Activated T-cell treated with anti-CD3 and anti-CD28 coated beads for 4 hours (primary cell): Measurements from ENCODE around the gene ACOT13.
"Not testable (repeated sequence)": the region's sequence is repeated elsewhere in the genome, so short reads cannot be mapped to it uniquely, and the experiment has no call there.

Source experiments
- DNase-seq: peaks from one replicate; pipeline ENCODE4 v3.0.0-alpha.2; 2020

Gene ACOT13

DNA sequence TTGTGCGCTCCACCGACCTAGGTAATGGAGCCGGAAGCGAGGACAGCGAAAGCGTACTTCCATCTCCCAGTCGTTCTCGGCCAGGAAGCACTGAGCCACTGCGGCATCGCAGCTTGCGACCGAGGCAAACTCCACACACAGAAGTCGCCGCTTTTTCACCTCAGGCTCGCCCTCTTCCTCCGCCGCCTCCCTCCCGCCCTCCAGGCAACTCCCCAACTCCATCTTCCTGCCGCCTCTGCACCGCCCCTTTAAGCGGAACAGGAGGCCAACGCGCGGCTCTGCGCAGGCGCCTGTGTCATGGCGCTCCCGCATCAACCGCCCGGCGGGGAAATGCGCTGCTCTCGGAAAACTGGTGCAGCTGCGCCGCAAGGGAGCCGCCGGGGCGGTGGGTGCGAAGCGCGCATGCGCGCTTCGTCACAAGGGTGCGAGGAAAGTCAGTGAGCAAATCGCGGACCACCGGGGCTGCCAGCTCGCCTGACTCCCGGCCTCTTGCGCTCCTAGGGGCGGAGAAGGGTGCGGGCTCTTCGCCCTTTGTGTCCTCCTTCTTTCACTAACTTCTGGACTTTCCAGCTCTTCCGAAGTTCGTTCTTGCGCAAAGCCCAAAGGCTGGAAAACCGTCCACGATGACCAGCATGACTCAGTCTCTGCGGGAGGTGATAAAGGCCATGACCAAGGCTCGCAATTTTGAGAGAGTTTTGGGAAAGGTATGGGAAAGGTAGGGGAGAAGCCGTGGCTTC, at the start of gene ACOT13, which contains the start of gene TDP2:
Gene ACOT13 (plus strand): TSS at position 437 of the 737 bp plus-strand sequence. CDS start 187 bp downstream, at position 624.
Gene TDP2 (minus strand): TSS at position 259 of the 737 bp plus-strand sequence. CDS start 37 bp downstream, at position 222.
- DNase-seq: peak; percentile 93

DNA sequence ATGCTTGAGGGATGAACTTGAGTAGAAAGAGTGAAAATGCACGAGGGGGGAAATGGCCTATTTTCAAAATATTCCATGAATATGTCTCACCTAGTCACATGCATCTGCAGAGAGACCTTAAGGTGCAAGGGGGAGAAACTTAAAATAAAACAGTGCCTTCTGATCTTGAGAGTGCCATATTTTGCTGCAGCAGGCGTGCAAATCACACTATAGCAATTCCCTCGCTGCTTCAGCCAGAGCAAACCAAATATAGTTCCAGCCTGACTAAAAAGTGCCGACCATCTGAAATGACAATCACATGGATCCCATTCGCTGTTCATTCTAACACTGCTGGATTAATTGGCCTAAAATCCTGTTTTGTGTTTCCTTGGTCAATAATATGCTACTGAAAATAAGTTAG, 47.2 kb upstream of the ACOT13 start:
- no peak for DNase-seq

DNA sequence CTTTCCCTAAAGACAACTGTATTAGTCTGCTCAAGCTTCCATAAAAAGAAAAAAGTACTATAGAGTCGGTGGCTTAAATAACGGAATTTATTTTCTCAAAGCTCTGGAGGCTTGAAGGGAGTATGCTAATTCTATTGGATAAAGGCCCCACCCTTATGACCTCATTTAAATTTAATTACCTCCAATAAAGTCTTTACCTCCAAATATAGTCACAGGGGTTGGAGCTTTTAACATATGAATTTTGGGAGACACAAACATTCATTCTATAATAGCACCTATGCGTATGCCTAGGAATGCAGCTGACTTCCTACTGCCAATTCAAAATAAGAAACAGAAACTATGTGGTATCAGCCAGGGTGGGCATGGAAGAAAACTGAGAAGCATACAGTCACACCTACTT, 46.2 kb upstream of the ACOT13 start:
- DNase-seq: no peak

DNA sequence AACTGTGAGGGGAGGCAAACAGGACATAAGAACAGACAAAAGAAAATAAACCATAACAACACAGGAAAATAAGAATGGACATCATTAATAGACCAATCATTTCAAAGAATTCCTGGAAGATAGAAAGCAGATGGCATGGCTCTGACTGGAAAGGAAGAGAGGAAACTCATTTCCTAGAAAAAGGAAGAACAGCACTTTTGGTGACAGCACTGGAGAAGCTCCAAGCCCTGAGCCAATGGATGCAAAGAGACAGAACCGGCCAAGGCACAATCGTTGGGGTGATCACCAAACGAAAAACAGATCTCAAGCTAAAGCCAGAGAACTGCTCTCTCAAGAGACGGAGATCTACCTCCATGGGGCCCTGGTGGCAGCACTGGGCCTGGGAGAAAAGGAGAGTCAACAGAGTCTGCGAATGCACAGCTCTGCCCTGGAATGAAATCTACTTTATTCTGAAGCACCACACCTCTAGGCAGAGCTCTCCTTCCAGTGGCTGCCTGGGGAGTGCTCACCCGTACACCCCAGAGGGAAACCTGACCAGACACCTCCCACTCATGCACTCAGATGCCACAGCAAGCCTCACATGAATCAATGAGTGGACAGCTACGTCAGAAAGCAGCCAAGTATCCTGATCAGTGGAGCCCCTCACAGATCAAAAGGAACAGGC, 45.1 kb upstream of the ACOT13 start:
- DNase-seq: no peak

DNA sequence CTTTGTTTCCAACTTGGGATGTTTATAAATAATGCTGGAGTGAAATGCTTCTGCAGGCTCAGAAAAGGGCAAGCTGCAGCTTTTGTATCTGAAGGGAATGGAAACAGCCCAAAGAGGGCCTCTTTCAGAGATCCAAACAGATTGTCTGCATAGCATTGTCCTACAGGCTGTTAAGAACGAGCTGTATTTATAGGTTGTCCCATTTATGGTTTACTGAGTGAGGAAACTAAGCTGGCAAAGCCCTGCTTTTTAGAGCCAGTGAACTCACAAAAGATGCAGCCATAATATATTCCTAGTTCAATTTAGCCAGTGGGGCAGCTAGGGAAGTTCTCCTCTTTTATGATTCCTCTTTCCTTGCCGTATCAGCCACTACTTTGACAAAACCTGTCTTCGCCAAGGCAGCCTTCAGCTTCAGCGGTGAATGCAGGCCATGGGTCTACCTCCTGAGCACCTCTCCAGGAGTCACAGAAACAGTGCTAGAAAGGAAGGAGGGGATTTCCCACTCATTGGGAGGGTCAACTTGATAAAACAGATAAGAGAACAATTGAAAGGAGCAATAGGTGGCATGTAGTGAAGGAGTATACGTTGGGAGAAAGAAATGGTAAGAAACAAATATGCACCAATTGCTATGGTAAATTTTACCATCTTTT, 35.9 kb upstream of the ACOT13 start:
- DNase-seq: no peak

DNA sequence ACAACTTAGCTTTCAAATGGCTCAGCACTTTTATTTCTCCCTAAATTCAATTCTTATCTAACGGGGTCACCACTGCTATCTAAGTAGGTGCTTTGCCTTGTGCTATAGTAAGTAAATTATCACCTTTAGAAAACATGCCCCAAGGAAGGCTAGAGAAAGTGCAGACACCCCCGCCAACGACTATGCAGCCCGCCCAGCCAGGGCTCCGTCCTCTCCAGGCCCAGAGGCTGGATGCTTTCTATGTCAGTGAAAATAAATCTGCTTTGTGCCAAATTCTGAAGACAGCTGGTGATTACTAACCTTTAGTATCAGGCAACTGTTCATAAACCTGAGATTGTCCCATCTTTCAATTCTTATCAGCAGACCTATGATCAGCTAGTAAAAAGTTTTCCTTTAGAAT, 35.2 kb upstream of the ACOT13 start:
- DNase-seq: no peak

DNA sequence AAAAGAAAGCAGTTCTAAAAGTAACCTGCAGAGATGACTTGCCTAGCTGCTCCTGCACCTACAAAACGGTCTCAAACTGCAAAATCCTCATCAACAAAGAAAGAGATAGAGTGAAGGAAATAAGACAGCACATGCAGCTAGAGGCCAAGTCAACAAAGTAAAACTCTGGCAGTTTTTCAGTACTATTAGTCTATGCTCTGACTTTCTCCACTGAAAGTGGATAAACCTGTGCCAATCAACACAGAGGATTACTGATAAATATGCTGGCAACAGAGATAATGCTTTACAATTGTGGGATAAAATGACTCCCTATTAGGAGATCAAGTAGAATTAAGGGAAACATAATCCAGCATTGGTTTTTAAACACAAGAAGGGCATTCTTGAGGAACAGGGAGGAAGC, 34.3 kb upstream of the ACOT13 start:
- no peak for DNase-seq

DNA sequence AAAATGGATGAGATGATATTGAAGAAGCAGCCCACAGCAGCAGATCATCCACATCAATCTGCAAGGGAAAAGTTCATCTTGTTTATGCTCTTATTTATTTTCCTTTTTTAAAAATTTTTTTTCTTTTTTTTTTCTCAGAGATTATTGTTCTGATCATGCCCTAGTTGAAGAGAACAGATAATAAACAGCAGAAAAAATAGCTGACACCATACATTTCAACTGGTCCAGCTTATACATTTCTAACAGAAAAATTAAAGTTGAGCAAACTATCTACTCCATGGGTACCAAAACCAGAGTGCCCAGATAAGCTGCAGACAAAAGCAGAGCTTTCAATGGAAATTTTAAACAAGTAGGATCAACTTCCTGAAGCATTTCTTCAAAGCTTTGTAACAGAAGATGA, 30.2 kb upstream of the ACOT13 start:
- no peak for DNase-seq

DNA sequence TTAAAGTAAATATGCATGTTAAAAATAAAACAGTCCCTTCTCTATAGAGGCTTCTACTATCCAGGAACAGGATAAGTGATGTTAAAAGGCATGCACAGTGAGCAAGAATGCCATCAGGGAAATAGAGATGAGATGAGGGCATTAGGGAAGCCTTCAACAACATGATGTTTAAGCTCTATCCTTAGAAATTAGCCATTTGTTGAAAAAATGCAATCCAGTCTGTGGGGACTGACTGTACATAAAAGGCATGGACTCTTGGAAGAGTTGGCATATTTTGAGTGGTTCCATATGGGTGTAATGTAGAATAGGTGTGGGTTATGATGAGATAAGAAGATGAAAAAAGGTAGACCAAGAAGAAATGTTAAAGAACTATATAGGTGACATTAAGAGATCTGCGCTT, 26.7 kb upstream of the ACOT13 start:
- no peak for DNase-seq

DNA sequence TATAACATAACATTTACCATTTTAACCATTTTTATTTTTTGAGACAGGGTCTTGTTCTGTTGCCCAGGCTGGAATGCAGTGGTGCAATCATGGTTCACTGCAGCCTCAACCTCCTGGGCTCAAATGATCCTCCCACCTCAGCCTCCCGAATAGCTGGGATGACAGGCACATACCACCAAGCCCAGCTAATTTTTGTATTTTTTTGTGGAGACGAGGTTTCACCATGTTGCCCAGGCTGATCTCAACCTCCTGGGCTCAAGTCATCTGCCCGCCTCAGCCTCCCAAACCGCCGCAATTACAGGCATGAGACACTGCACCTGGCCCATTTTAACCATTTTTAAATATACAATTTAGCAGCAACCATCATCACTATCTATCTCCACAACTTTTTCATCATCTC, 26.2 kb upstream of the ACOT13 start:
- DNase-seq: not testable (repeated sequence)

DNA sequence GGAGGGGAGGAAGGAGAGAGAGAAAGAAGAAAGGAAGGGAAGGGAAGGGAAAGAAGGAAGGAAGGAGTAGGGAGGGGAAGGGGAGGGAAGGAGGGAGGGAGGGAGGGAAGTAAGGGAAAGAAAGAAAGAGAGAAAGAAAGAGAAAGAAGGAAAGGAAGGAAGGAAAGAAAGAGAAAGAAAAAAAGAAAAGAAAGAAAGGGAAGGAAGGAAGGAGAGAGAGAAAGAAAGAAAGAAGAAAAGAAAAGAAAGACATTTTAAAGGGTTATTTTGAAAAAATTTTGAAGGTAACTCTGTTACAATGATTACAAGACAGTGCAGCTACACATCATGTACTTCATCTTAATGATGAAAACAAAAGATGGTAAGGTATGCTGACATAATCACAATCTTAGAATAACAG, 24.8 kb upstream of the ACOT13 start:
- DNase-seq: no peak

DNA sequence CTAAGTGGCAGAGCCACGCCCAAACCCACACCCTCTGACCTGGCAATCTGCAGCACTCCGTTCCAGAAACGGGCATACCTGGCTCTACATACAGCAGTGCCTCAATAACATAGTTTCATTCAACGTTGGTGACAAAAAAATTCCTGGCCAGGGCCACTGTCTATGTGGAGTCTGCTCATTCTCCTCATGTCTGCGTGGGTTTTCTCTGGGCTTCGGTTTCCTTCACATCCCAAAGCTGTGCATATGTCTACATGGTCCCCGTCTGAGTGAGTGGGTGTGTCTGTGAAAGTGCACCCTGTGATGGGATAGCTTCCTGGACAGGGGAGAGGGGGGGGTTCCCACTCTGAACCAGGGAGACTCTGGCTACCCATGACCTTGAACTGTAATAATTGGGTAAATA, 23.0 kb upstream of the ACOT13 start:
- DNase-seq: no peak

DNA sequence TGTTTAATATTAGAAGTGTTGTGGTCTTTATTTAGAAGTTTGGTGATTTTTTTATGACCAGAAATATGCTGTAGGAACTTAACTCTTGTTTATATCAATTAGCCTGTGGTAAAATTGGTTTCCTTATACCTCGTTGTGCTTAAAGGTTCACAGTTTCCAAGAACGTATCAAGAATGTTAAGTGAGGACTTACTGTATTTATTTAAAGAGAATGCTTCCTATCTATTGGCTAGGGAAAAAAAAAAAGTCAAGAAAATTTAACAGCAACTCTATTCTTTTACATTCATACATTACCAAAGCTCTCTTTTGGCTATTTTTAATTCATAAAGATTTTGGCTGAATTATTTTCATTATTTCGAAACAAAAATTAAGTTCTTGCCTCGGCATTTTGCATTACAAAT, 22.5 kb upstream of the ACOT13 start:
- DNase-seq: no peak

DNA sequence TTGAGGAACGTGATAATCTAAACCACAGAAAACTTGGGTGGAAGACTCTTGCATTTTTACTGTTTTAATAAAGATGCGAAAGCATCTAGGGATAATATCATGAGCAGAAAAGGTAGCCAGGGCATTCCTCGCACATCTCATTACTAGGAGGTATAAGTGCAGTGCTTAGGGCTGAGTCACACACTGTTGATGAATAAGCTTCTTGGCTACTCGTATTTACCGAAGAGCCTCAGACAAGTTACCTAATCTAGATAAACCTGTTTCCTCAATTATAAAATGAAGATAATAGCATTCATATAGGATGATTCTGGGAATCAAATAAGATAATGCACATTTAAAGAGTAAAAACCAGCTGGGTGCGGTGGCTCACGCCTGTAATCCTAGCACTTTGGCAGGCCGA, 20.1 kb upstream of the ACOT13 start:
- no peak for DNase-seq

DNA sequence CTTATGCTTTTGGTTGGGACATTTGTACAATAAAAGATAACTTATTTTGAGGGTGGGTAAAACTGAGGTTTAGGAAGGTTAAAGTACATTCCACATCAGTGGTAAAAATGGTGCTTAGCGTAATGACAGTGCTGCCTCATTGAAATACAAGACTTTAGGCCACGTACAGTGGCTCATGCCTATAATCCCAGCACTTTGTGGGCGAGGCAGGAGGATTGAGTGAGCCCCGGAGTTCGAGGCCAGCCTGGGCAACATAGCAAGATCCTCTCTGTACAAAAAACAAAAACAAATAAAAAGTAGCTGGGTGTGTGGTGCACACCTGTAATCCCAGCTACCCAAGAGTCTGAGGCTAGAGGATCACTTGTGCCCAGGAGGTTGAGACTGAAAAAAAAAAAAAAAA, 18.6 kb upstream of the ACOT13 start:
- DNase-seq: no peak

DNA sequence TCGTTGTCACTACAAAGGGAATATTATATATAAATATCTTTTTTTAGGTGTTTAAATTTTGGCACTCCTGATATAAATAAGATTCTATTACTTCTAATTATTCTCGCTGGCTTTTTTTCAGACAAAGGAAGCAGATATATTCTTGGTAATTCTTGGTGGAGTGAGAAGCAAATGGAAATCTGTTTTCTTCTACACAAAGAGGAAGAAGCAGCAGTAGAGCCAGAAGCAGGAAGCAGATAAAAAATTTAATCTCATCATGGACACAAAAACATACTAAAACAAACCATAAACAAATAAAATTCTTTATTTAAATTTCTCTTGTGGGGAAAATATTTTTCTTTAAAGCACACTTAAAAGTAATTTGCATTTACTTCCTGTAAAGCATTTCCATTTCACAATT, 17.2 kb upstream of the ACOT13 start:
- no peak for DNase-seq

DNA sequence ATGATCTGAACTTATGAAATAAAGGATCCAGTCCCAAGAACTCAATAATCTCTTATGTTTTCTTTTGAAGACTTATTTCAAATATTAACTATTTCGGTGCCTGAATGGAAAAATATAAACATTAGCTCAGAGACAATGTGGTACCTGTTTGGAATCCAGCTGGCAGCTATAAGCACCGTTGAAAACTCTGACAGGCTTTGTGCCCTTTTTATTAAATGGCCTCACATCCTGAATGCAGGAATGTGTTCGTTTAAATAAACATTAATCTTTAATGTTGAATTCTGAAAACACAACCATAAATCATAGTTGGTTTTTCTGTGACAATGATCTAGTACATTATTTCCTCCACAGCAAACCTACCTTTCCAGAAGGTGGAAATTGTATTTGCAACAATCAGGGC, 16.5 kb upstream of the ACOT13 start:
- no peak for DNase-seq

DNA sequence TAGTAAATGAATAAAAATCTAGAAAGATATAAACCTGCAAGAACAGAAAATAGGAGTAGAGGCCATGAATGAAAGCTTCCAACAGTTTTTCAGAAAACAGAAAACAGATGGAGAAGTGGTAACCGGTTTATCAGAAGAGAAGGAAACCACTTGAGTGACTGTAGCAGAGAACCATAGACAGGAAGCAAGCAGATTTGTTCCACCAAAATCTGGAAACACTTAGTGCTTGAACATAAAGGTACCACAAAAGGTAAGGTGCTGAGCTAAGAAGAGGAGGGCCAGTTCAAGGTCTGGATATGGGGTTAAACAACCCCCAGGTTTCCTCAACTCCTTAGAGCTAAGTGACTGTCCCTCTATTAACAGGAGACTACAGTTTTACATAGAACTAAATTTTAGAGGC, 11.7 kb upstream of the ACOT13 start:
- DNase-seq: no peak

DNA sequence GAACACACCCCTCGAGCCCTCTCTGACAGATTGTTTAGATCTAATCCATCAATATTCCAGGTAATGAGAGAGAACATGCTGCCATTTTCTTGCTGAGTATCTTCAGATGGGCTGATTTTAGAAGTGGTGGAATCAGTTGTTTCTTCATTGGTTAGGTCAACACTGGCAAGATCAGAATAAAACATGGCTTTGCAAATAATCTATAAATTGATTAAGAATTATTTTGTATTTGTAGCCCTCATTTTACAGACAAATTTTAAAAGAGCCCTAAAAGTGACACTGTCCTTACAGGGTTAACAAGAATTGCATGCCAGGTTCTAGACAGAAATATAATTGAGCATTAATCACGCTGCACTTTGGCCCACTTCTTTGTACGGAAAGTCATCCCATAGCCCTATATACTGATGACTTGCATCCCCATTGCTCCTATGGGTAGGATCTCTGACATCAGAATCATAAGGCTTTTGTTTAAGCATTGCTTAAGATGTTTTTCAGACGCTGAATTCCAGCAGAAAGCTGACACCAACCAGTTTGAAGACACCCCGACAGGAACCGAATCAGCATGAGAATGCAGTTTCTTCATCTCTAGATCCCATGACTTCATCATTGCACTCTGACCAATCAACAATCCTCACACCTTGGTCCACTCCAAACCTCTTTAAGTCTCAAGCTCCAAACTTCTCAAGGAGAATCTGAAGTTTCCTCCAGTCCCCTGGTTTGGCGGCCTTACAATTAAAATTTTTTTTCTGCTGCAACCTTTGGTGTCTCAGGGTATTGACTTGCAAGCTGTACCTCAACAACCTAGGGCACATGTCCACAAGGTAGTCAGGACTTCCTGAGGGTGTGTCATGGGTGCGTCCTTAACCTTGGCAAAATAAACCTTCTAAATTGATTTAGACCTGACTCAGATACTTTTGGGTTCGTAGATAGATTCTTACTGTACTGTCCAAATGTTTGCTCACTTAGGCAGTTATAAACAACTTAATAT, 8.0 kb upstream of the ACOT13 start:
- no peak for DNase-seq

DNA sequence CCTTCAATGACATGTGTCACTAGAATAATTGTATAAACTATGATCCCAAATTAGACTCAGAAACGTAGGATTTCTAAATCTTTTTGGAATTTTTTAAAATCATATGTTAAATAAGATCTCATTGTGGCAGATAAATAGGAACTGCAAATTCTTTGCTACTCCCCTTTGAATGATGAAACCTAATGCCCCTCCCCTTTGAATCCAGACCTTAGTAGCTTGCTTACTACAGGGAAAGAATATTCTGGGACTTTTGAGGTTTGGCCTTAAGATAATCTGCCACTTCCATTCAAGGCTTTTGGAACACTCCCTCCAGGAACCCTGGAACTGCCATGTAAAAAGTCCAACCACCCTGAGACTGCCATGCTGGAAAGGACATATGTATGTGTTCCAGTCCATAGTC, 7.3 kb upstream of the ACOT13 start:
- no peak for DNase-seq

DNA sequence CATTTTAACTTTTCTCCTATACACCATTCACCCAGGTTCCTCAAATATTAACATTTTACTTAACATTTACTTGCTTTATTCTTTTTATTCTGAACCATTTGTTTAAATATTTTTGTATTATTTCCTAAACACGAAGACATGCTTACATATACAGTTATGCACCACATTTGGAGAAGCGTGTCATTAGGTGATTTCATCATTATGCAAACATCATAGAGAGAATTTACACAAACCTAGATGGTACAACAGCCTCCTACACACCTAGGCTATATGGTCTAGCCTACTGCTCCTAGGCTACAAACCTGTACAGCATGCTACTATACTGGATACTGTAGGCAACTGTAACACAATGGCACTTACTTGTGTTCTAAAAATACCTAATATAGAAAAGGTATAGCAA, 6.8 kb upstream of the ACOT13 start:
- no peak for DNase-seq

DNA sequence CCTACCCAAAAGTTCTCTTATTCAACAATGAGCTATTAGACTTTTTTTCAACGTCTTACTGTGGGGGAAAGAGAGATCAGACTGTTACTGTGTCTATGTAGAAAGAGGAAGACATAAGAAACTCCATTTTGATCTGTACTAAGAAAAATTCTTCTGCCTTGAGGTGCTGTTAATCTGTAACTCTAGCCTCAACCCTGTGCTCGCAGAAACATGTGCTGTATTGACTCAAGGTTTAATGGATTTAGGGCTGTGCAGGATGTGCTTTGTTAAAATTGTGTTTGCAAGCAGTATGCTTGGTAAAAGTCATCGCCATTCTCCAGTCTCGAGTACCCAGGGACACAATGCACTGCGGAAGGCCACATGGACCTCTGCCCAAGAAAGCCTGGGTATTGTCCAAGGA, 5.1 kb upstream of the ACOT13 start:
- DNase-seq: not testable (repeated sequence)

DNA sequence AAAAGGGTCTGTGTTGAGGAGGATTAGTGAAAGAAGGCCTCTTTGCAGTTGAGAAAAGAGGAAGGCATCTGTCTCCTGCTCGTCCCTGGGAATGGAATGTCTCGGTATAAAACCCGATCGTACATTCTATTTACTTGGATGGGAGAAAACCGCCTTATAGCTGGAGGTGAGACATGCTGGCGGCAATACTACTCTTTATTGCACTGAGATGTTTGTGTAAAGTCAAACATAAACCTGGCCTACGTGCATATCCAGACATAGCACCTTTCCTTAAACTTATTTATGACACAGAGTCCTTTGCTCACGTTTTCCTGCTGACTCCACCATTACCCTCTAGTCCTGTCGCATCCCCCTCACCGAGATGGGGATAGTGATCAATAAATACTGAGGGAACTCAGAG, 4.6 kb upstream of the ACOT13 start:
- no peak for DNase-seq
